Gastrocnemius medialis (tissue), 4 donors: ENCODE measurements around the gene TBATA. TPM values are rescaled to one million over a fixed set of nuclear protein-coding genes. Genes with fewer than 3 reads are reported as not detected.

ENCODE experiments used
- ATAC-seq, 2 donors: fragments of 150-250 bp; one replicate each; pipeline ENCODE4 v1.9.1; 2016
- DNase-seq, 2 donors: peaks; one replicate each; pipeline ENCODE4 v3.0.0-alpha.2; 2019
- H3K27ac ChIP-seq, 4 donors: fragments of 200-600 bp; sonication (generic); 1 replicate in 1 of 4; 2 replicates in 3 of 4; pipeline ENCODE4 v1.5.1; 2016 to 2018; ENCODE audit warnings: mild to moderate bottlenecking in 2 of 4, moderate library complexity in 1 of 4
- H3K27me3 ChIP-seq, 3 donors: fragments of 200-600 bp; sonication (generic) in 2 of 3; 1 replicate in 1 of 3; 2 replicates in 2 of 3; pipeline versions ENCODE4 v1.5.1 to v1.6.0; 2016 to 2019; ENCODE audit warnings: mild to moderate bottlenecking in 1 of 3, moderate library complexity in 1 of 3
- H3K36me3 ChIP-seq, 2 donors: fragments of 200-600 bp; sonication (generic) in 1 of 2; one replicate each; pipeline ENCODE4 v1.5.1; 2017 to 2018
- H3K4me1 ChIP-seq, 2 donors: fragments of 200-600 bp; sonication (generic) in 1 of 2; one replicate each; pipeline ENCODE4 v1.5.1; 2016 to 2017; ENCODE audit warnings: mild to moderate bottlenecking in 2 of 2
- H3K4me3 ChIP-seq, 4 donors: fragments of 200-600 bp; sonication (generic) in 3 of 4; 1 replicate in 1 of 4; 2 replicates in 3 of 4; pipeline ENCODE4 v1.5.1; 2016 to 2019; ENCODE audit warnings: mild to moderate bottlenecking in 2 of 4
- H3K9me3 ChIP-seq, 3 donors: fragments of 200-600 bp; sonication (generic) in 2 of 3; 1 replicate in 1 of 3; 2 replicates in 2 of 3; pipeline ENCODE4 v1.5.1; 2016 to 2019
- POLR2A ChIP-seq, 2 donors: fragments of 450-650 bp; IDR thresholded peaks; one replicate each; pipeline ENCODE4 v1.6.1; 2017; ENCODE audit warnings: antibody characterized with exemption in 2 of 2, mild to moderate bottlenecking in 2 of 2, moderate library complexity in 2 of 2
- in situ Hi-C, 4 donors: fragments of 200-750 bp; cut with MboI; loops; one replicate each; pipeline versions ENCODE4 v1.15.0 to v1.8.0; 2017; ENCODE audit warnings: low sequenced_read_pairs in 4 of 4
- intact Hi-C: fragments of 100-400 bp; cut with DNase I; formaldehyde crosslinking; loops from one replicate; pipeline ENCODE4 v1.15.1; 2023; ENCODE audit warnings: low total_unique reads
- total RNA-seq, 4 donors: library from RNA; depleted of rRNA; stranded (reverse); fragments of >200 nt; gene quantifications; one replicate each; pipeline versions ENCODE4 v1.1.0 to v1.2.3, GENCODE V29; 2016
- TF ChIP-seq, protein P1 (sequence below), 5 experiments: fragments of 450-650 bp in 3 of 5; fragments of 200-600 bp in 2 of 5; sonication (generic) in 2 of 5; IDR thresholded peaks in 4 of 5; conservative IDR thresholded peaks in 1 of 5; 1 replicate in 4 of 5; 2 replicates in 1 of 5; pipeline ENCODE4 v1.5.1; 2016 to 2019; ENCODE audit warnings: antibody characterized with exemption in 5 of 5, mild to moderate bottlenecking in 3 of 5, moderate library complexity in 3 of 5

The TBATA gene
- total RNA-seq, 4 donors from 2014 or later = not detected

DNA sequence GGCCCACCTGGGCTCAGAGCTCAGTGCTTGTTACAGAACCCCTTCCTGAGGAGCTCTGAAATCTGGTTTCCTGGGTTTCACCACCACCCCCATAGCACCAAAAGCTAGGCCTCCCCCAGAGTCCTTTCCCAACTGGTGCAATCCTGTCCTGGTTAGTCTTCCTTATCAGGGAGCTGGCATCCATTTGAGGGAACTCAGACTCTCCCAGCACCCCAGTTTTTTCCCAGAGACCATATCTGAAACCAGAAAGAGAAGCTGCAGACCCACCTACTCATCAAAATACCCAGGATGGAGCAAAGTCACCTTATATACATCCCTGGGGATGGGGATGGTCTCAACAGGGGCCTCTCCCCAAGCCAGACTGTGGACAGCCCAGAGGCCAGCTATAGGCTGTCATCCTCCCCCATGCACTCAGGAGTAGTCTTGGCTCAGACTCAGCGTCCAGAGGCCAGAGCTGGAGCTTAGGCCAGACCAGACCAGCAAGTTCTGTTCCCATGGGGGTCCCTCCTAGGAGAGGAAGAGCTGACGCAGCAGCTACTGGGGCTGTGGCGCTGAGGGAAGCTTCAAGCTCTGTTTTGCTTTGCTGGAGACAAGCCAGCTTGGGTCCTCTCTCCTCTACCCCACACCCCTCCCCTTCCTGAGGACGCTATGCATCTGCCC lies 3.0 kb downstream of the TBATA start:
- in situ Hi-C loops (no loop called here), intact Hi-C loops (no loop called here)
- TF ChIP-seq, protein P1, sequence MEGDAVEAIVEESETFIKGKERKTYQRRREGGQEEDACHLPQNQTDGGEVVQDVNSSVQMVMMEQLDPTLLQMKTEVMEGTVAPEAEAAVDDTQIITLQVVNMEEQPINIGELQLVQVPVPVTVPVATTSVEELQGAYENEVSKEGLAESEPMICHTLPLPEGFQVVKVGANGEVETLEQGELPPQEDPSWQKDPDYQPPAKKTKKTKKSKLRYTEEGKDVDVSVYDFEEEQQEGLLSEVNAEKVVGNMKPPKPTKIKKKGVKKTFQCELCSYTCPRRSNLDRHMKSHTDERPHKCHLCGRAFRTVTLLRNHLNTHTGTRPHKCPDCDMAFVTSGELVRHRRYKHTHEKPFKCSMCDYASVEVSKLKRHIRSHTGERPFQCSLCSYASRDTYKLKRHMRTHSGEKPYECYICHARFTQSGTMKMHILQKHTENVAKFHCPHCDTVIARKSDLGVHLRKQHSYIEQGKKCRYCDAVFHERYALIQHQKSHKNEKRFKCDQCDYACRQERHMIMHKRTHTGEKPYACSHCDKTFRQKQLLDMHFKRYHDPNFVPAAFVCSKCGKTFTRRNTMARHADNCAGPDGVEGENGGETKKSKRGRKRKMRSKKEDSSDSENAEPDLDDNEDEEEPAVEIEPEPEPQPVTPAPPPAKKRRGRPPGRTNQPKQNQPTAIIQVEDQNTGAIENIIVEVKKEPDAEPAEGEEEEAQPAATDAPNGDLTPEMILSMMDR (IDR thresholded peaks at IDR 0.05 in 4 of 5, conservative IDR thresholded peaks at IDR 0.05 in 1 of 5) = no peak
- no peak for TF ChIP-seq POLR2A (IDR thresholded peaks at IDR 0.05)
- H3K9me3 ChIP-seq = no peaks in the 10 kb centered on the region
- no peak overlapping the region for H3K27ac ChIP-seq
- no peaks in the 10 kb centered on the region for H3K27me3 ChIP-seq
- H3K4me3 ChIP-seq = no peak overlapping the region
- H3K4me1 ChIP-seq = no peaks in the 10 kb centered on the region
- DNase-seq (no peak), ATAC-seq (no peak)
- H3K36me3 ChIP-seq = no peaks in the 10 kb centered on the region

DNA sequence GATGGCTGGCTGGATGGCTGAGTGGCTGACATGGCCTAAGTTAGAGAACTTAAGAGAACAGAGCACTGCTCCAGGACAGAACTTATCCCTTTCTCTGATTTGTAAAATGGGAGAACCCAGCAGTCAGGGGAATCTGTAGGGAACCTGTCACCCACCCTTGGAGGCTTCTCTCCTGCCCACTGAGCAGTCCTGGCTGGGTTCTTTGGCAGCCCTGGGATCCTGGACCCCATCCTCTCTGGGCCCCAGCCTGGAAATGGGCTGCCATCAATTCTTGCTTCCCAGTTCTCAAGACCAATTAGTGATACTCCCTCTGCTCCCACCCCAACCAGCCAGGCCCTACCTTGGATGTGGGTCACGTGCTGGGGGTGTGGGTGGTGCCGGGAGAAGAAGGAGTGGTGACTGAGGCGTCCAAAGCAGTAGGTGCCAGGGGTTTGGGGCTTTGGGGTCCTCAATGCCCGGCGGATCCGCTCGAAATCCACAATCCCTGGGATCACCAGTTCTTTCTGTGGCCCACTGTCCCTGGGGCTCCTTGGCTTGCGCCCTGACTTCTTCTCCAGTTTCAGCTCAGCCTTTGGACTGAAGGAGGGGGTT lies 3.6 kb downstream of the TBATA start:
- Histone ChIP-seq H3K27ac (no peak overlapping the region), H3K4me3 (no peak overlapping the region), H3K9me3 (no peaks in the 10 kb centered on the region), H3K36me3 (no peaks in the 10 kb centered on the region), H3K4me1 (no peaks in the 10 kb centered on the region), H3K27me3 (no peaks in the 10 kb centered on the region)
- TF ChIP-seq, protein P1 (IDR thresholded peaks at IDR 0.05 in 4 of 5, conservative IDR thresholded peaks at IDR 0.05 in 1 of 5) = no peak
- no peak for TF ChIP-seq POLR2A (IDR thresholded peaks at IDR 0.05)
- in situ Hi-C loops (no loop called here), intact Hi-C loops (no loop called here)
- ATAC-seq (no peak), DNase-seq (no peak)

DNA sequence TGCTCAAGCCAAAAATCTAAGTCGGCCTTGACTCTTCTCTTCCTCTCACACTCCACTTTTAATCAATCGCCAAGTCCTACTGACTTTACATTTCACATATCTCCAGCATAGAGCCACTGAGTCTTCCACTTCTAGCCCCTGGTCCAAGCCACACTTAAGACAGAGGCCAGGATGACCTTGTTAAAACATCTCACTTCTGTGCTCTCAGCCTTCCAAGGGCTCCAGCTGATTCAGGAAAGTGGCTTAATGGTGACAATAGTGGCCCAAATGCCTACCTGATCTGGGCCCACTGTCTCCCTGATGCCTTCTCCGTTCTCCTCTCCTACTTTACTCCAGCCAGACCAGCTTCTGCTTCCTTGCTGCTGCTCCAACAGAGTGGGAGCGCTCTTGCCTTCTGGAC lies 4.4 kb downstream of the TBATA start:
- ATAC-seq (no peak), DNase-seq (no peak)
- H3K27ac ChIP-seq = no peak overlapping the region
- intact Hi-C loops = no loop called here
- H3K9me3 ChIP-seq = no peaks in the 10 kb centered on the region
- no peaks in the 10 kb centered on the region for H3K4me1 ChIP-seq
- no peaks in the 10 kb centered on the region for H3K27me3 ChIP-seq
- no peak overlapping the region for H3K4me3 ChIP-seq
- TF ChIP-seq, protein P1 (IDR thresholded peaks at IDR 0.05 in 4 of 5, conservative IDR thresholded peaks at IDR 0.05 in 1 of 5) = no peak
- TF ChIP-seq POLR2A (IDR thresholded peaks at IDR 0.05) = no peak
- H3K36me3 ChIP-seq = no peaks in the 10 kb centered on the region
- in situ Hi-C loops = no loop called here

DNA sequence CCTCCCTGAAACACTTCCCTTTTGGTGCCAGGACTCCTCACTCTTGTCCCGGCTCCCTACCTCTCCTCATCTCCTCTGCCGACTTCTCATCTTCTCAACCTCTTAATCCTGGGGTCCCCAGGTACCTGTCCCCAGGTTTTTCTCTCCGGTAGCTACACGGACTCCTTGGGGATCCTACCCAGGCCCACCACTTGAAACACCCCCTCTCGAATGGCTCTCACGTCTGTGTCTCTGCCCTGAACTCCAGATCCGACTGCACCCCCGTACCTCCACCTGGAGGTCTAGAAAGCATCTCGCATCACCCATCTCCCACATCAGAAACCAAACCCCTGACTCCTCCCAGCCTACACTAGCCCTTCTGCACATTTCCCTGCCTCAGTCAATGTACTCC lies 4.8 kb downstream of the TBATA start:
- H3K36me3 ChIP-seq = no peaks in the 10 kb centered on the region
- no peak for TF ChIP-seq POLR2A (IDR thresholded peaks at IDR 0.05)
- TF ChIP-seq, protein P1 (IDR thresholded peaks at IDR 0.05 in 4 of 5, conservative IDR thresholded peaks at IDR 0.05 in 1 of 5) = no peak
- ATAC-seq = no peak
- no peak overlapping the region for H3K4me3 ChIP-seq
- no peaks in the 10 kb centered on the region for H3K27me3 ChIP-seq
- no peaks in the 10 kb centered on the region for H3K9me3 ChIP-seq
- no peaks in the 10 kb centered on the region for H3K4me1 ChIP-seq
- intact Hi-C loops (no loop called here), in situ Hi-C loops (no loop called here)
- DNase-seq = no peak
- H3K27ac ChIP-seq = no peak overlapping the region
